Gastrocnemius medialis (tissue), 4 donors: ENCODE data around the gene PIP4K2C. TPM values are rescaled to one million over a fixed set of nuclear protein-coding genes. Genes with fewer than 3 reads are reported as not detected.

Experiments used
- ATAC-seq, 2 donors: fragments of 150-250 bp; one replicate each; pipeline ENCODE4 v1.9.1; 2016
- DNase-seq, 2 donors: peaks; one replicate each; pipeline ENCODE4 v3.0.0-alpha.2; 2019
- H3K27ac ChIP-seq, 4 donors: fragments of 200-600 bp; sonication (generic); 1 replicate in 1 of 4; 2 replicates in 3 of 4; pipeline ENCODE4 v1.5.1; 2016 to 2018; ENCODE audit warnings: mild to moderate bottlenecking in 2 of 4, moderate library complexity in 1 of 4
- H3K27me3 ChIP-seq, 3 donors: fragments of 200-600 bp; sonication (generic) in 2 of 3; 1 replicate in 1 of 3; 2 replicates in 2 of 3; pipeline versions ENCODE4 v1.5.1 to v1.6.0; 2016 to 2019; ENCODE audit warnings: mild to moderate bottlenecking in 1 of 3, moderate library complexity in 1 of 3
- H3K36me3 ChIP-seq, 2 donors: fragments of 200-600 bp; sonication (generic) in 1 of 2; one replicate each; pipeline ENCODE4 v1.5.1; 2017 to 2018
- H3K4me1 ChIP-seq, 2 donors: fragments of 200-600 bp; sonication (generic) in 1 of 2; one replicate each; pipeline ENCODE4 v1.5.1; 2016 to 2017; ENCODE audit warnings: mild to moderate bottlenecking in 2 of 2
- H3K4me3 ChIP-seq, 4 donors: fragments of 200-600 bp; sonication (generic) in 3 of 4; 1 replicate in 1 of 4; 2 replicates in 3 of 4; pipeline ENCODE4 v1.5.1; 2016 to 2019; ENCODE audit warnings: mild to moderate bottlenecking in 2 of 4
- H3K9me3 ChIP-seq, 3 donors: fragments of 200-600 bp; sonication (generic) in 2 of 3; 1 replicate in 1 of 3; 2 replicates in 2 of 3; pipeline ENCODE4 v1.5.1; 2016 to 2019
- CTCF ChIP-seq, 5 experiments: fragments of 450-650 bp in 3 of 5; fragments of 200-600 bp in 2 of 5; sonication (generic) in 2 of 5; IDR thresholded peaks in 4 of 5; conservative IDR thresholded peaks in 1 of 5; 1 replicate in 4 of 5; 2 replicates in 1 of 5; pipeline ENCODE4 v1.5.1; 2016 to 2019; ENCODE audit warnings: antibody characterized with exemption in 5 of 5, mild to moderate bottlenecking in 3 of 5, moderate library complexity in 3 of 5
- POLR2A ChIP-seq, 2 donors: fragments of 450-650 bp; IDR thresholded peaks; one replicate each; pipeline ENCODE4 v1.6.1; 2017; ENCODE audit warnings: antibody characterized with exemption in 2 of 2, mild to moderate bottlenecking in 2 of 2, moderate library complexity in 2 of 2
- in situ Hi-C, 4 donors: fragments of 200-750 bp; cut with MboI; loops; one replicate each; pipeline versions ENCODE4 v1.15.0 to v1.8.0; 2017; ENCODE audit warnings: low sequenced_read_pairs in 4 of 4
- intact Hi-C: fragments of 100-400 bp; cut with DNase I; formaldehyde crosslinking; loops from one replicate; pipeline ENCODE4 v1.15.1; 2023; ENCODE audit warnings: low total_unique reads
- total RNA-seq, 4 donors: library from RNA; depleted of rRNA; stranded (reverse); fragments of >200 nt; gene quantifications; one replicate each; pipeline versions ENCODE4 v1.1.0 to v1.2.3, GENCODE V29; 2016

PIP4K2C gene
- total RNA-seq, 4 donors from 2014 or later = 11.2 to 22.0 (median 14.6) TPM

- Histone ChIP-seq H3K36me3 (peaks cover 0 to 5% of the 10 kb centered on the region in 2 donors), H3K27me3 (peaks cover 12 to 24% (median 22%) of the 10 kb centered on the region in 3 donors), H3K4me1 (peaks cover 0 to 6% of the 10 kb centered on the region in 2 donors), H3K9me3 (no peaks in the 10 kb centered on the region), H3K27ac (no peak overlapping the region), H3K4me3 (no peak overlapping the region)
- in situ Hi-C loops (loop anchor here in 2 of 4 donors (5.0 to 10.0 kb wide), 2 partner anchors 45 to 53 kb away; no protein-coding TSS in a partner anchor), intact Hi-C loops (no loop called here)
- ATAC-seq (no peak), DNase-seq (no peak)
- TF ChIP-seq CTCF (IDR thresholded peaks at IDR 0.05 in 4 of 5, conservative IDR thresholded peaks at IDR 0.05 in 1 of 5) (no peak), POLR2A (IDR thresholded peaks at IDR 0.05) (no peak)
Observed at GRCh38 chr12:57627501-57628279, 36.7 kb downstream of the PIP4K2C start.

- Histone ChIP-seq H3K27me3 (peaks cover 3 to 18% (median 15%) of the 10 kb centered on the region in 3 donors), H3K36me3 (peaks cover 0 to 5% of the 10 kb centered on the region in 2 donors), H3K9me3 (no peaks in the 10 kb centered on the region), H3K4me1 (peaks cover 0 to 11% of the 10 kb centered on the region in 2 donors), H3K27ac (no peak overlapping the region), H3K4me3 (no peak overlapping the region)
- DNase-seq (no peak), ATAC-seq (no peak)
- intact Hi-C loops (no loop called here), in situ Hi-C loops (loop anchor here in 2 of 4 donors (5.0 to 10.0 kb wide), 2 partner anchors 46 to 54 kb away; no protein-coding TSS in a partner anchor)
- TF ChIP-seq CTCF (IDR thresholded peaks at IDR 0.05 in 4 of 5, conservative IDR thresholded peaks at IDR 0.05 in 1 of 5) = no peak
- no peak for TF ChIP-seq POLR2A (IDR thresholded peaks at IDR 0.05)
Observed at GRCh38 chr12:57628280-57629191, 37.5 kb downstream of the PIP4K2C start.

GRCh38 chr12:57629897-57630471, 39.0 kb downstream of the PIP4K2C start:
- Histone ChIP-seq H3K36me3 (peaks cover 0 to 5% of the 10 kb centered on the region in 2 donors), H3K27ac (no peak overlapping the region), H3K4me1 (peaks cover 0 to 11% of the 10 kb centered on the region in 2 donors), H3K27me3 (peaks cover 0 to 4% (median 3%) of the 10 kb centered on the region in 3 donors), H3K4me3 (no peak overlapping the region), H3K9me3 (no peaks in the 10 kb centered on the region)
- in situ Hi-C loops (loop anchor here in 2 of 4 donors (5.0 to 10.0 kb wide), 2 partner anchors 48 to 55 kb away; no protein-coding TSS in a partner anchor), intact Hi-C loops (no loop called here)
- ATAC-seq (no peak), DNase-seq (no peak)
- TF ChIP-seq CTCF (IDR thresholded peaks at IDR 0.05 in 4 of 5, conservative IDR thresholded peaks at IDR 0.05 in 1 of 5) = no peak
- TF ChIP-seq POLR2A (IDR thresholded peaks at IDR 0.05) = no peak

- ATAC-seq (no peak), DNase-seq (no peak)
- no peak for TF ChIP-seq POLR2A (IDR thresholded peaks at IDR 0.05)
- TF ChIP-seq CTCF (IDR thresholded peaks at IDR 0.05 in 4 of 5, conservative IDR thresholded peaks at IDR 0.05 in 1 of 5) = no peak
- peaks cover 0 to 5% of the 10 kb centered on the region in 2 donors for H3K36me3 ChIP-seq
- no peak overlapping the region for H3K27ac ChIP-seq
- intact Hi-C loops = no loop called here
- in situ Hi-C loops = no loop called here
- no peaks in the 10 kb centered on the region for H3K9me3 ChIP-seq
- peaks cover 0 to 11% of the 10 kb centered on the region in 2 donors for H3K4me1 ChIP-seq
- peaks cover 0 to 3% (median 0%) of the 10 kb centered on the region in 3 donors for H3K27me3 ChIP-seq
- no peak overlapping the region for H3K4me3 ChIP-seq
Observed at GRCh38 chr12:57630891-57631433, 40.0 kb downstream of the PIP4K2C start.
